GM12873 (cell line): ENCODE data around the gene TWIST2.

ENCODE experiments used
- CTCF ChIP-seq: IDR thresholded peaks from 2 replicates; pipeline ENCODE4 v1.5.1; 2012; ENCODE audit warnings: low read depth, mild to moderate bottlenecking, moderate library complexity, low read length, control low read depth; ENCODE audit not compliant: insufficient read depth; ENCODE audit errors: missing control alignments

Gene TWIST2

DNA sequence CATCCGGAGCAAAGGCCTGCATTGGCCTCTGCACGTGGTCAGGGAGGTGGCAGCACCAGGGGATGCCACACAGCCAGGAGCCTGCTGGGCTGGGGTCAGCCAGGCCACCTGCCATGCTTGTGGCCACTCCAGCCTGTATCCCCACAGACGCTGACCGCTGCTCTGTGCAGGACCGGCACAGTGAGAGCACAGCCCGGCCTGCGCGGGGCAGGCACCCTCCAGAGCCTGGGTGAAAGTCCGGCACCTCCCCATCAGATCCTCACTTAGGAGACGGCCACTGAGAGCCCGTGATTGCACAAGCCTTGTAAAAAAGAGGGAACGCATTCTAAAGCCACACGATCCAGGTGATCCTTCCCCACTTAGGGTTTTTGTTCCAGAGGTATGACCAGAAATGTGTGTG lies 42.2 kb downstream of the TWIST2 start:
- TF ChIP-seq CTCF, result no peak

DNA sequence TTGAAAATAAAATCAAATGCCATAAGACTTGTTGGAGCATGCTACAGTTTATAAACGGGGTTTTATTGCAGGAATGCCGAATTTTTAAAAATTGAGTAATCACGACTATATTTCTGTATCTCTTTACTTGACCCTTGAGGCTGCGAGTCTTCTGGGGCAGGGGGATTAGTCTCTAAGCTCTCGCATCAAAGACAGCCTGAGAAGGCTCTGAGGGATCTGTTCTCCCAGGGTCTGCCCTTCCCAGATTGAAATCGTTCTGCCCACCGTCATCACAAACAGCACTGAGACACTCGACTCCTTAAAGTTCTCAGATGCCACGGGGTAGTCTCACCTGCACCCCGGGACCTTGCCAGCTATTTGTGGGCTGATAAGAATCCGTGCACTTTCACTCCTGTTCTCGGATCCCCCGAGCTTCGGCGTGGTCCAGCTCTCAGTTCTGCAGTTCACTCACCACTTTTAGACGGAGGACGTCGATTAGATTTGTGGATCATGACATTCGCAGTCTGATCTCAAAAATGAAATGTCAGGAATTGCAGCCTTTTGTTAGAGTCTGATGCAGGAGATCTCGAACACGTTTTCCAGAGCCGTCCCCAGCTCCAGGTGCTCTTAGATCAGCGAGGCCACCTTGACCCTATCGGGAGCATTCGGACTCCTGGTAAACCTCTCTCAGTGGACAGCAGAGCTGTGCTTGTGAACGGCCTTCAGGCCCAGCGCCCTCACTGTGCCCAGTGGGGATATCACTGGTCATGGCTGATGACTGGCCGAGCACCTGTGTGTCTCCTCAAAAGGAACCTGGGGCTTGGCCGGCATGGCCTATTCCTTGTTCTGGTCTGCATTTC lies 43.0 kb downstream of the TWIST2 start:
- TF ChIP-seq CTCF, result no peak

DNA sequence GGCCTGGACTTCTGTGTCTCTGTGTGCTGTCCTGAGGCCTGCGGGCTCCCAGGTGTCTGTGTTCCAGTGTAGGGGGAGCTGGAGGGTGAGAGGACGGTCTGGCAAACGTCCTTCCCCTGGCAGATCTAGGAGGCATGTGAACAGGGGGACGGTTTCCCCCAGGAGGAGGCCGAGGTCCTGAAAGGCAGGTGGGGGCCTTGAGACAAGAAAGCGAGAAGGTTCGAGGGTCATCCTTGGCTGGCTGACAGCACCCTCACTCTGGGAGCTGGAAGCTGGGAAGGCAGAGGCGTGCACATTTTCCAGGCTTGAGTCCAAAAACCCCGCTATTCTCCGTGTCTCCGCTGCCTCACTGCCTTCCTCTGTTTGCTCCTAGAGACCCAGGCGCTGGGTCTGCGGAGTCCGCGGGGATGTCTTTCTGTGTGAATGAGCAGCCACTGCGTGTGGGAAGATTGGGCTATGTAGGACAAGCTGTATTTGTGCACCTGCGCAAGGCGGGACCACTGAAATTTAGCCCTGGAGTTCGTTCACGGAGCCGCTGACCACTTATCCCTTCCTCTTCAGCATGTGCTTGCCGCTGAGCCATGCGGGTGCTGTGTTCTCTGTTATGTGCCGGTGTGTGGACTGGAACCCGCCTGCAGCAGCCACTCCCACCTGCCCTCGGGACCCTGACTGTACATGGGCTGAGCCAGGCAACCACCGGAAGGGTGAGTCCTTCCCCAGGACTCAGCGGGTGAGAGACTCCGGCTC lies 43.7 kb downstream of the TWIST2 start:
- no peak for TF ChIP-seq CTCF

GRCh38 chr2:238892204-238892500 lies 44.3 kb downstream of the TWIST2 start:
- TF ChIP-seq CTCF, result no peak

GRCh38 chr2:238892796-238893195 lies 44.9 kb downstream of the TWIST2 start:
- TF ChIP-seq CTCF, result no peak

DNA sequence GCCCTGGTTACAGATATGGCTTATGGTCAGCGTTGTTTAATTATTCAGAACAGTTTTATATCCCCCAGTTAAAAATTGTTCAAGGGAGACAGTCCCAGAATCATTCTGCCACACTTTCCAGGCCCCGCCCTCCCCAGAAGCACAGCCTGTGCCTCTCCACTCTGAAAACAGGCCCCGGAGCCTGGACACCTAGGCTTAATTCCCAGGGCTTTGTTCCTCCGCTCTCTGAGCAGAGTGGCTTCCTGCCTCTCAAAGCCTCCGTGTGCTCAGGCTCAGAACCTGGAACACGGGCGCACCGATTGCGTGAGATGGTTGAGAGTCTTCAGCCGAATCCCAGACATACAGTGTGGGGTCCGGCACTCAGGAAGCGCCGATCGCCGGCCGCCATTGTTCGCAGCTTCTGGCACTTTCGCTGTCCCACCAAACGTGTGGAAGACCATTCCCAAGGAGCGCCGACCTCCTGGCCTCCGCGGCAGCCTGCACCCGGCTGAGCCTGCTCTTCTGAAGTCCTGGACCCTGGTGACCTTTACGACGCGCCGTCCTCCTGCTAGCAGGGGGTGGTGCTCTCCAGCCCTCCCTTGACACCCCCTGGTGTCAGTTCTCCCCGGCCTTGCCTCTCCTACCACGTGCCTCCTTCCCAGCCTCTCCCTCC lies 45.6 kb downstream of the TWIST2 start:
- TF ChIP-seq CTCF, result no peak
